ENCODE results near the gene PRPS2.

Gene PRPS2

DNA sequence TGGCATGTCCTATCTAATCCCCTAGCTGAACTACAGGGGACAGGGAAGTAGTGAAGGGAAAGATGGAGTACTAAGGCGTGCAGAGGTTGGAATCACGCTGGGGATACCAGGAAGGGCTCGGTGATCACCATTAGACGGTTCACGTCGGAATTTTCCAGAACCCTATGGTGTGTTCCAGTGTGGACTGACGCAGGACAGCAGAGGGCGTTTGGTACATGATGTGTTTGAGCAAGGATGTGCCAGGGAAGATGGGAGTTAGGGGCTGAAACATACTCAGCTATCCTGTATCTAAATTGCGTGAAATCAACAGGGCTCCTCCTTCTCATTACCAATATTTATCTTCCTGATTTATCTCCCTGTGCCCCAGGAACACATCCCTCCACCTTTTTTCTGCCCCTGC lies 33.7 kb downstream of the PRPS2 start:
- DNase-seq (ENCODE audit: low read depth) = no peak
- H3K4me3 ChIP-seq (ENCODE audit: low read depth, low read length) = no peak overlapping the region
- TF ChIP-seq, protein P1, sequence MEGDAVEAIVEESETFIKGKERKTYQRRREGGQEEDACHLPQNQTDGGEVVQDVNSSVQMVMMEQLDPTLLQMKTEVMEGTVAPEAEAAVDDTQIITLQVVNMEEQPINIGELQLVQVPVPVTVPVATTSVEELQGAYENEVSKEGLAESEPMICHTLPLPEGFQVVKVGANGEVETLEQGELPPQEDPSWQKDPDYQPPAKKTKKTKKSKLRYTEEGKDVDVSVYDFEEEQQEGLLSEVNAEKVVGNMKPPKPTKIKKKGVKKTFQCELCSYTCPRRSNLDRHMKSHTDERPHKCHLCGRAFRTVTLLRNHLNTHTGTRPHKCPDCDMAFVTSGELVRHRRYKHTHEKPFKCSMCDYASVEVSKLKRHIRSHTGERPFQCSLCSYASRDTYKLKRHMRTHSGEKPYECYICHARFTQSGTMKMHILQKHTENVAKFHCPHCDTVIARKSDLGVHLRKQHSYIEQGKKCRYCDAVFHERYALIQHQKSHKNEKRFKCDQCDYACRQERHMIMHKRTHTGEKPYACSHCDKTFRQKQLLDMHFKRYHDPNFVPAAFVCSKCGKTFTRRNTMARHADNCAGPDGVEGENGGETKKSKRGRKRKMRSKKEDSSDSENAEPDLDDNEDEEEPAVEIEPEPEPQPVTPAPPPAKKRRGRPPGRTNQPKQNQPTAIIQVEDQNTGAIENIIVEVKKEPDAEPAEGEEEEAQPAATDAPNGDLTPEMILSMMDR (IDR thresholded peaks at IDR 0.05; ENCODE audit: insufficient read depth, low read depth, low read length, missing control alignments) = no peak

- H3K4me3 ChIP-seq (ENCODE audit: low read depth, low read length) = no peak overlapping the region
- no peak for DNase-seq (ENCODE audit: low read depth)
- TF ChIP-seq, protein P1 (IDR thresholded peaks at IDR 0.05; ENCODE audit: insufficient read depth, low read depth, low read length, missing control alignments) = no peak
These were observed 34.6 kb downstream of the PRPS2 start for GRCh38 chrX:12825801-12826200.

DNA sequence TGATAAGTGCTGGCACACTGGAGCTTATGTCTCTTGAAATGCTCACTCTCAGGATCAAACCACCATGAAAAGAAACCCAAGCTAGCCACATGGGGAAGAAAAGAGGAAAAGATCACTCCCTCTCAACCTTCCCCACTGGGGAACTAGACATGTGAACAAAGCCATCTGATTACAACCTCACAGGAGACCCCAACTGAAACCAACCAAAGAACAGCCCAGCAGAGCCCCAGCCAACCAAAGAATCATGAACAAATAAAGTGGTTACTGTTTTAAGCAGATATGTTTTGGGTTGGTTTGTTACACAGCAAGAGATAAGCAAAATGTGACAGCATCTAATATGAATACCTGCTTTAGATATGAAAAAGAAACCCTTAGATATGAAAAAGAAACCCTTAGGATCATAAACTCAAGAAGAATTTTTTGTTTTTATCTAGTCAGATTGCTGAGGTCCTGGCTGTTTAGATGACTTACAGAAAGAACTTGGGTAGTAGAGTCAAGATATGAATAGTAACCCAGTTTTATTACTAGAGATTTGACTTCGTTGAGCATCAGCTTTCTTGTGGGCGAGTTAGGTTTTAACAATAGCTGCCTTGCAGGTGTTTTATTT lies 52.0 kb downstream of the PRPS2 start:
- peak; percentile 14 for DNase-seq (ENCODE audit: low read depth)
- peak overlapping the region; percentile 50 for H3K4me3 ChIP-seq (ENCODE audit: low read depth, low read length)

GRCh38 chrX:12843668-12844279 lies 52.6 kb downstream of the PRPS2 start:
- DNase-seq (ENCODE audit: low read depth) = peak; percentile 83
- TF ChIP-seq, protein P1 (IDR thresholded peaks at IDR 0.05; ENCODE audit: insufficient read depth, low read depth, low read length, missing control alignments) = no peak
- H3K4me3 ChIP-seq (ENCODE audit: low read depth, low read length) = peak overlapping the region; percentile 50

More for the DNA sequence above, 52.0 kb downstream of the PRPS2 start:
- TF ChIP-seq, protein P1 (IDR thresholded peaks at IDR 0.05; ENCODE audit: insufficient read depth, low read depth, low read length, missing control alignments) = no peak

GRCh38 chrX:12844319-12844718 lies 53.1 kb downstream of the PRPS2 start:
- peak overlapping the region; percentile 50 for H3K4me3 ChIP-seq (ENCODE audit: low read depth, low read length)
- DNase-seq (ENCODE audit: low read depth) = peak; percentile 47
- TF ChIP-seq, protein P1 (IDR thresholded peaks at IDR 0.05; ENCODE audit: insufficient read depth, low read depth, low read length, missing control alignments) = no peak

- DNase-seq (ENCODE audit: low read depth) = no peak
- TF ChIP-seq, protein P1 (IDR thresholded peaks at IDR 0.05; ENCODE audit: insufficient read depth, low read depth, low read length, missing control alignments) = no peak
- H3K4me3 ChIP-seq (ENCODE audit: low read depth, low read length) = no peak overlapping the region
These were observed 74.1 kb downstream of the PRPS2 start for GRCh38 chrX:12865359-12865758.
